ENCODE measurements around the gene FXYD2.

FXYD2 gene

GRCh38 chr11:117805045-117805444 lies 19.5 kb downstream of the FXYD2 start:
- DNase-seq = no peak

GRCh38 chr11:117803896-117804295 lies 20.6 kb downstream of the FXYD2 start:
- no peak for DNase-seq

- no peak for DNase-seq
Observed at GRCh38 chr11:117799634-117800033, 24.9 kb downstream of the FXYD2 start.

- peak in 38 of 56 donors; percentile 16 to 76 (median 40) for DNase-seq
Observed at GRCh38 chr11:117796872-117797529, 27.5 kb downstream of the FXYD2 start, which contains the start of gene DSCAML1. Gene DSCAML1 (minus strand): TSS chr11:117797216. CDS start chr11:117797079, 137 bp downstream.

GRCh38 chr11:117796456-117796871 lies 28.1 kb downstream of the FXYD2 start:
- DNase-seq = no peak

GRCh38 chr11:117795638-117796455 lies 28.7 kb downstream of the FXYD2 start:
- peak in 4 of 56 donors; percentile 17 to 49 (median 35) for DNase-seq

GRCh38 chr11:117794772-117795629 lies 29.5 kb downstream of the FXYD2 start:
- DNase-seq = peak in 25 of 56 donors; percentile 22 to 74 (median 47)

- DNase-seq = peak in 19 of 56 donors; percentile 6 to 54 (median 25)
Observed at GRCh38 chr11:117794135-117794534, 30.4 kb downstream of the FXYD2 start.

GRCh38 chr11:117793583-117793982 lies 31.0 kb downstream of the FXYD2 start:
- DNase-seq = peak in 5 of 56 donors; percentile 17 to 42 (median 37)

GRCh38 chr11:117792992-117793391 lies 31.6 kb downstream of the FXYD2 start:
- DNase-seq = peak in 3 of 56 donors; percentile 24 to 27 (median 25)

GRCh38 chr11:117792241-117792640 lies 32.3 kb downstream of the FXYD2 start:
- no peak for DNase-seq

- no peak for DNase-seq
Observed at GRCh38 chr11:117790279-117790678, 34.3 kb downstream of the FXYD2 start.

- no peak for DNase-seq
Observed at GRCh38 chr11:117789241-117789640, 35.3 kb downstream of the FXYD2 start.

GRCh38 chr11:117786135-117786870 lies 38.2 kb downstream of the FXYD2 start:
- DNase-seq = no peak

GRCh38 chr11:117782101-117782500 lies 42.4 kb downstream of the FXYD2 start:
- DNase-seq = no peak

GRCh38 chr11:117781627-117782026 lies 42.9 kb downstream of the FXYD2 start:
- no peak for DNase-seq

- DNase-seq = no peak
Observed at GRCh38 chr11:117780456-117780855, 44.1 kb downstream of the FXYD2 start.

- no peak for DNase-seq
Observed at GRCh38 chr11:117774553-117774952, 50.0 kb downstream of the FXYD2 start.

GRCh38 chr11:117772360-117772759 lies 52.2 kb downstream of the FXYD2 start:
- DNase-seq = peak in 2 of 56 donors; percentile 17 to 30

- peak in 2 of 56 donors; percentile 10 to 15 for DNase-seq
Observed at GRCh38 chr11:117771841-117772240, 52.7 kb downstream of the FXYD2 start.

GRCh38 chr11:117771197-117771596 lies 53.3 kb downstream of the FXYD2 start:
- DNase-seq = peak in 48 of 56 donors; percentile 19 to 90 (median 70)
